Ascending aorta (tissue), 2 donors: ENCODE results near the gene CTSZ. TPM values are rescaled to one million over a fixed set of nuclear protein-coding genes. Genes with fewer than 3 reads are reported as not detected.
A peak's percentile ranks its signal among the peaks of the same experiment; 100 is the strongest.

ENCODE experiments used
- DNase-seq, 2 donors: peaks; one replicate each; pipeline ENCODE4 v3.0.0-alpha.2; 2019; ENCODE audit warnings: low spot score in 2 of 2
- H3K27ac ChIP-seq, 2 donors: fragments of 200-600 bp; sonication (generic); one replicate each; pipeline ENCODE4 v1.5.1; 2016 to 2017; ENCODE audit warnings: mild to moderate bottlenecking in 1 of 2
- H3K27me3 ChIP-seq: fragments of 200-600 bp; sonication (generic); one replicate; pipeline ENCODE4 v1.5.1; 2017
- H3K36me3 ChIP-seq, 2 donors: fragments of 200-600 bp; sonication (generic); one replicate each; pipeline ENCODE4 v1.5.1; 2016
- H3K4me1 ChIP-seq, 2 donors: fragments of 200-600 bp; sonication (generic); one replicate each; pipeline ENCODE4 v1.5.1; 2016 to 2017; ENCODE audit warnings: mild to moderate bottlenecking in 1 of 2
- H3K4me3 ChIP-seq, 2 donors: fragments of 200-600 bp; sonication (generic); one replicate each; pipeline ENCODE4 v1.5.1; 2016 to 2017; ENCODE audit warnings: mild to moderate bottlenecking in 1 of 2
- H3K9me3 ChIP-seq, 2 donors: fragments of 200-600 bp; sonication (generic); one replicate each; pipeline ENCODE4 v1.5.1; 2016
- CTCF ChIP-seq, 3 experiments: fragments of 200-600 bp in 2 of 3; fragments of 450-650 bp in 1 of 3; sonication (generic) in 2 of 3; IDR thresholded peaks; one replicate each; pipeline ENCODE4 v1.5.1; 2016 to 2019; ENCODE audit warnings: antibody characterized with exemption in 3 of 3, mild to moderate bottlenecking in 1 of 3, moderate library complexity in 1 of 3
- intact Hi-C: fragments of 100-400 bp; cut with DNase I; formaldehyde crosslinking; loops from one replicate; pipeline ENCODE4 v1.15.1; 2023
- total RNA-seq: library from RNA; depleted of rRNA; stranded (reverse); fragments of >200 nt; gene quantifications from one replicate; pipeline ENCODE4 v1.1.0, GENCODE V29; 2016

CTSZ gene
- total RNA-seq, 1 donor from 2014 or later: 342 TPM

GRCh38 chr20:59037386-59037785, 30.3 kb upstream of the CTSZ start:
- no peak overlapping the region for H3K27ac ChIP-seq
- TF ChIP-seq CTCF (IDR thresholded peaks at IDR 0.05): no peak
- no peaks in the 10 kb centered on the region for H3K27me3 ChIP-seq
- H3K4me1 ChIP-seq: peaks cover 0 to 10% of the 10 kb centered on the region in 2 donors
- no peak for DNase-seq
- H3K4me3 ChIP-seq: no peak overlapping the region
- intact Hi-C loops: loop anchor here (10.0 kb wide), 1 partner anchor 1543 kb away; no protein-coding TSS in a partner anchor
- H3K9me3 ChIP-seq: no peaks in the 10 kb centered on the region
- peaks cover 21 to 32% of the 10 kb centered on the region in 2 donors for H3K36me3 ChIP-seq

GRCh38 chr20:59035381-59035780, 28.3 kb upstream of the CTSZ start:
- Histone ChIP-seq H3K4me1 (peaks cover 0 to 8% of the 10 kb centered on the region in 2 donors), H3K9me3 (no peaks in the 10 kb centered on the region), H3K4me3 (no peak overlapping the region), H3K36me3 (peaks cover 21 to 32% of the 10 kb centered on the region in 2 donors), H3K27me3 (no peaks in the 10 kb centered on the region), H3K27ac (no peak overlapping the region)
- intact Hi-C loops: loop anchor here (10.0 kb wide), 1 partner anchor 1541 kb away; no protein-coding TSS in a partner anchor
- no peak for DNase-seq
- no peak for TF ChIP-seq CTCF (IDR thresholded peaks at IDR 0.05)

GRCh38 chr20:59033616-59034165, 26.6 kb upstream of the CTSZ start:
- H3K27me3 ChIP-seq: no peaks in the 10 kb centered on the region
- no peak overlapping the region for H3K4me3 ChIP-seq
- no peak for TF ChIP-seq CTCF (IDR thresholded peaks at IDR 0.05)
- intact Hi-C loops: loop anchor here (5.0 to 10.0 kb wide), 3 partner anchors 126 to 1539 kb away; no protein-coding TSS in a partner anchor
- peaks cover 0 to 18% of the 10 kb centered on the region in 2 donors for H3K4me1 ChIP-seq
- no peaks in the 10 kb centered on the region for H3K9me3 ChIP-seq
- no peak for DNase-seq
- H3K36me3 ChIP-seq: peaks cover 21 to 47% of the 10 kb centered on the region in 2 donors
- no peak overlapping the region for H3K27ac ChIP-seq

GRCh38 chr20:59033093-59033492, 26.0 kb upstream of the CTSZ start:
- DNase-seq: no peak
- Histone ChIP-seq H3K9me3 (no peaks in the 10 kb centered on the region), H3K36me3 (peaks cover 20 to 51% of the 10 kb centered on the region in 2 donors), H3K27me3 (no peaks in the 10 kb centered on the region), H3K27ac (peak overlapping the region; percentile 72 to 87), H3K4me1 (peaks cover 0 to 22% of the 10 kb centered on the region in 2 donors), H3K4me3 (peak overlapping the region; percentile 73 to 92)
- TF ChIP-seq CTCF (IDR thresholded peaks at IDR 0.05): no peak
- intact Hi-C loops: loop anchor here (5.0 to 10.0 kb wide), 3 partner anchors 126 to 1538 kb away; no protein-coding TSS in a partner anchor

- DNase-seq: no peak
- Histone ChIP-seq H3K36me3 (peaks cover 17 to 50% of the 10 kb centered on the region in 2 donors), H3K27me3 (no peaks in the 10 kb centered on the region), H3K9me3 (no peaks in the 10 kb centered on the region), H3K4me1 (peaks cover 0 to 22% of the 10 kb centered on the region in 2 donors), H3K4me3 (peak overlapping the region; percentile 73 to 92), H3K27ac (peak overlapping the region; percentile 72 to 87)
- peak in 2 of 3 experiments; percentile 12 to 24 for TF ChIP-seq CTCF (IDR thresholded peaks at IDR 0.05)
- intact Hi-C loops: loop anchor here (5.0 to 10.0 kb wide), 3 partner anchors 125 to 1538 kb away; no protein-coding TSS in a partner anchor
Measured at GRCh38 chr20:59032713-59033059, 25.6 kb upstream of the CTSZ start.
